Activated T-cell treated with anti-CD3 and anti-CD28 coated beads for 48 hours (primary cell): ENCODE results near the gene ARNT2.

Experiments used
- DNase-seq: peaks from one replicate; pipeline ENCODE4 v3.0.0-alpha.2; 2020; ENCODE audit warnings: low read depth

ARNT2 gene

GRCh38 chr15:80556694-80557367, 152.6 kb downstream of the ARNT2 start:
- DNase-seq = no peak

GRCh38 chr15:80557441-80558234, 153.5 kb downstream of the ARNT2 start:
- DNase-seq = no peak

DNA sequence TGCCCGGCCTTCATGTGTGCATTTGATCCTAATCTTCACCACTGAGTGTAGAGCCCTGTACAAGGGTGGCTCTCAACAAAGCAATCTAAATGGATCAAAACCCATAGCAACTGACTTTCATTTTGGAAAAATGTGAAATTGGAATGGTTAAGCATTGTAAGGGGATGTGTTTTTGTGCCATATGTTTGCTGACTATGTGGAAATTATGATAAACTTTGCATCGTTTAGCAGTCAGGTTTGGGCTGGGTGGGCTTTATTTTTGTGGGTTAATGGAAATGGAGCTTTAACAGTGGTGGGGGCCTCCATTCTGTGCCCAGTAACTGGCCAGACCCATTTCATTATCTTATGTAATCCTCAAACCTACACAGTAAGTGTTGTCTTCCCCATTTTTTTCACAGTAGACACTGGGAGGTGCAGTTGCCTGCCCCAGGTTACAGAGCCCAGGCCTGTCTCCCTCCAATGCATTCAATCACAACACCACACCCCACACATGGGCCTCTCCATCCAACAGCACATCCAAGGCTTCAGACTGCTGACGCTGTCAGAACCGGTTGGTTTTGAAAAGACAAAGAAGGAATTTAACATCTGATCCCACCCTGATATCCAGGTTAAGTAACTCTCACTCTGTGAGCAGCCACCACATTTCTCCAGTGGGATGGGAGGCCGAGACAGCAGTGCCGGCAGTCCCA, 154.6 kb downstream of the ARNT2 start:
- DNase-seq = no peak

DNA sequence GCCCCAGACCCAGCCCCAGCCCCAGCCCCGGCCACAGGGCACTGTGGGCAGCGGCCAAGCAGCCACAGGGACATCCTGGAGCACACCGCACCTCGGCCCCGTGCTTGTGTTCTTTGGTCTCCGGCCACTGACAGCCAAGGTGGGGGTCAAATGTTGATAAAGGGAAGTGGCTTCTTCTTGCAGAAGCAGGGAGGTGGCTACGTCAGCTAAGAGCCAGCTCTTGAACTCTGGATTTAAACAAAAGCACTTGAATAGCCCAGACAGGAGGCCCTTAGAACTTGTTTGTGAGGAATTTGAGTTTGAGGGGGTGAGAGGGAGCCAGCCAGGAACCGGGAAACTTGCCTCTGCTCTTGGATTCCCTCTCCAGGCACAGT, 155.1 kb downstream of the ARNT2 start:
- DNase-seq = no peak

GRCh38 chr15:80559761-80560160, 155.6 kb downstream of the ARNT2 start:
- no peak for DNase-seq

DNA sequence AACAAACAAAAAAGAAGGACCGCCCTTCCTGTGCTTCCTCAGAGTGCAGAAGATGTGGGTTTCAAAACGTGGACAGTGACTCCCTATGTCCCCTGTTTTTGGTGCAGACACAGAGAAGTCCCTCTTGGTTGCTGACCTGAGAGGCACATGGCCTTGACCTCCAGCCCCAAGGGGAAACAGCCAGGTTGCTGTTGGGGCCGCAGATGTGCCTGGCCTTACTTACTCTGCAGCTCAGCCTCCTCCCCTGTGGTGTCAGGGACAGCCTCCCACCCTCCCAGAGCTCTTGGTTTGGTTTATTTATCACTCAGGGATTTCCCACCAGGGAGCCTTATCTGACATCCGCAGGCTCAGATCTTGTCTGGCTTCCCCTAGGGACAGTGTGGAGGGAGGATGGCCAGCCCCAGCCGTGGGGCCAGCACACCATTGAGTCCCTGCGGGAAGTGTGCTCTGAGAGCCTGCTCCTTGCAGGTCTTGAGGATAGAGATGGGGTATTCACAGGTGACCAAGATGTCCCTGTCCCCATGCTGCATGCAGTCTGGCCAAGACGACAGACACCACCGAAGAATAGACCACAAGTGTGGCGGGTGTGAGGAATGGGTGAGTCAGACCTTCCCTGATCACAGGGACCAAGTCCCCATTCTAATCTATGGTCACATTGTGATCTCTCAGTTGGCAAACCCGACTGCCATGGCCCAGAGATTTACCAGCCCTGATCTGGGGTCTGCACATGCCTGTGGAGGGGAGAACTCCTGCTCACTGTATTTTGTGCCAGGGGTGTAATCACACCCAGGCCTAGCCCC, 156.6 kb downstream of the ARNT2 start:
- no peak for DNase-seq

DNA sequence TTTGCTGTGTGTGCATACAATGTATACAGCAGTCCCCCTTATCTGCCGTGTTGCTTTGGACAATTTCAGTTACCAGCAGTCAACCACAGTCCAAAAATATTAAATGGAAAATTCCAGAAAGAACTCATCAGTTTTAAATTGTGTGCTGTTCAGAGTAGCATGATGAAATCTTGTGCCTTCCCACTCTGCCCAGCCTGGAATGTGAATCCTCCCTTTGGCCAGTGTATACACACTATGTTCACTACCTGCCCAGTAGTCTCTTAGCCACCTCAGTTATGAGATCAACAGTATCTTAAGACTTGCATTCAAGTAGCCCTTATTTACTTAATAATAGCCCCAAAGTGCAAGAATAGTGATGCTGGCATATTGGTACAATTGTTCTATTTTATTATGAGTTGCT, 157.3 kb downstream of the ARNT2 start:
- DNase-seq = no peak

DNA sequence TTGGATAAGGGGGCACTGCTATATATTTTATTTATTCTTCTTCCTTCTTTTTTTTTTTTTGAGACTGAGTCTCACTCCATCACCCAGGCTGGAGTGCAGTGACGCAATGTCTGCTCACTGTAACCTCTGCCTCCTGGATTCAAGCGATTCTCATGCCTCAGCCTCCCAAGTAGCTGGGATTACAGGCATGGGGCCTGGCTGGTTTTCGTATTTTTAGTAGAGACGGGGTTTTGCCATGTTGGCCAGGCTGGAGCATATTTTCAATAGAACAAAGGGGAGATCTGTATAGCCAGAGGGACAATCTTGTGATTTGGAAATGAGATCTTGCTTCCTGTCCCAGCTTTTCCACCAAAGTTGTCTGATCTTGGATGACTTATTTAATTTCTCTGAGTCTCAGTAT, 157.9 kb downstream of the ARNT2 start:
- DNase-seq = no peak

- DNase-seq = no peak
These were observed 158.7 kb downstream of the ARNT2 start for GRCh38 chr15:80562846-80563245.

DNA sequence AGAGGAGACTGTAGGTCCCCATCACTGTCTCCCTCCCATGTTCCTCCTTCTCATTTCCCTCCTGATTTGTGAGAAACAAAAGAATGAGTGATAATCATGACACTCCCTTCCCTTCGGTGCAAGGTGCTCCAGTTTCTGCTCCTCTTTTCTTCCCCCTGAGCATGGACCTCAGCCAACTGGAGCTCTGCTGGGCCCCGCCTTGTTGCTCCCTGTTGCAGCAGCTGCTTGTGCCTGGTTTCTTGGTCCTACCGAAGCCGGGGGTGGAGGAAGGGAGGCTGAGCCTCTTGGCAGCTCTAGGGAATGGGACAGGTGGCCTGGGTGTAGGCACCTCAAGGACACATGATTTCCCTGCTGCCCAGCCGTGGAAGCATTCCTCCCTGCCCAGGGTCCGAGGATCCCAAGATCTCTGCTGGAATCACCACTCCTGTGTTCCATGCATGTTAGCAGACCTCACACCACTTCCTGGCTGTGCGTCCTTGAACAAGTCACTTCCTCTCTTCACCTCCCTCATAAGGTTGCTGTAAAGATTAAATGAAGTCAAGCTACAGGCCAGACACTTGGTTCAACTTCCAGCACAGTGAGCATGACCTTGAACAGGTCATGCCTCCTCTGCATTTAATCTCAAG, 159.3 kb downstream of the ARNT2 start:
- DNase-seq = no peak

GRCh38 chr15:80564056-80564455, 159.9 kb downstream of the ARNT2 start:
- no peak for DNase-seq

DNA sequence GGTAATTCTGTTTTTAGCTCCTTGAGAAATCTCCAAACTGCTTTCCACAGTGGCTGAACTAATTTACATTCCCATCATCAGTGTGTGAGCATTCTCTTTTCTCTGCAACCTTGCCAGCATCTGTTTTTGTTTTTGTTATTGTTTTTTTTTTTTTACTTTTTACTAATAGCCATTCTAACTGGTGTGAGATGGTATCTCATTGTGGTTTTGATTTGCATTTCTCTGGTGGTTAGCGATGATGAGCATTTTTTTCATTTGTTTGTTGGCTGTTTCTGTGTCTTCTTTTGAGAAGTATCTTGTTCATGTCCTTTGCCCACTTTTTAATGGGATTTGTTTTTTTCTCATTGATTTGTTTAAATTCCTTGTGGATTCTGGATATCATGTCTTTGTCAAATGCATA, 161.2 kb downstream of the ARNT2 start:
- DNase-seq = no peak

DNA sequence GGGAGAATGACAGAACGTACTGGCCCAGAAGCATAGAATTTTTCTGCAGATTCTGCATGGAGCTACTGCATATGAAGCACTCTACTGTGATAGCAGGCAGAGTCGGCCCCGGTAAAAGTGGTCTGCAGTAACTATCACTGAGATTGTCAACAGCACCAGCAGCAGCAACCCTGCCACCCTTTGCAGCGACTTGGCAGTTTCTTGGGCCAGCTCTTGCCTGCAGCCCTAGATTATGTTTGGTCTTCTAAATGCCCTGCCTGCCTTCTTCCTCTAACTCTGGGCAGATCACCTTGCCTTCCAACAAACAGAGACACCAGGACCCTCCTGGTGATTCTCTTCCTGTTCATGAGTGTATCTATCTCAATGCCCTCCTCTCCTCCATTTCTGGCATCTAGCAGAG, 161.8 kb downstream of the ARNT2 start:
- no peak for DNase-seq

DNA sequence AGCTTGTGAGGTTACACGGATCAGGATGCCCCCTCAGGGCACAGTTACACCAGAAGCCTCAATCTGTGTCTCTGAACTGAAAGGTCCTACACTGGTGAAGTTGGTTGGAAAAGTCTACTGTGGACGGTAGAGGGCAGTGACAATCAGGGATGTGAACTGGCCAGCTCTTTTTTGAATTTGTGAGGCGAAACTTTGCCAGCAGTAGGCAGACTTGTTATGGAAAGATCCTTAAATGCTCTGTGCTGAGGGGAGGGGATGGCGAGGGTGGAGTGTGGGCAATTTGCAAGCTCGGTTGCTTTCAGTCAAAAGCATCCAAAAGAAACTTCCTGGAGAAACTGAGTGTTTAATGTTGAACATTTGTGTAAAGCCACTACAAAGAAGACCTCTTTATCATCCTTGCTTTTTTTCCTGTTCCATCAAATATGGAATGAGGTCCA, 163.6 kb downstream of the ARNT2 start:
- DNase-seq = no peak

DNA sequence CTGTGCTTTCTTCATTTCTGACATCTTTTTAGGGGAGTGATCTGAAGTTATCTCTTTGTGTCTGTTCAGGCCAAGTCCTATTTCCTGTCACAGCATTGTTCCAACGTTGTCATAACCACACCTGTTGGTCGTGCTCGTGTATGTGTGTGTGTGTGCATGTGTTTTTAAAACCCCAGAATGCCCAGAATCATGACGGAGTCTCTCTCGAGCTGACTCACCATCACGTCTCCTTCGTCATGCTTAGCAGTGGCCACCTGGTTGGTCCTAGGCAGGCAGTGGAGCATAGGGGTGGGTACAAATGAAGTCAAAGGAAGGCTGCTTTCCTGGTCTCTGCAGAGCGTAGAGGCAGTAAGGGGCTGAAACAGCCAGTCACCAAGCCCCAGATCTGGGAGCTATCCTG, 164.1 kb downstream of the ARNT2 start:
- no peak for DNase-seq

GRCh38 chr15:80568876-80569605, 164.9 kb downstream of the ARNT2 start:
- DNase-seq = no peak

GRCh38 chr15:80569656-80570055, 165.5 kb downstream of the ARNT2 start:
- DNase-seq = no peak

DNA sequence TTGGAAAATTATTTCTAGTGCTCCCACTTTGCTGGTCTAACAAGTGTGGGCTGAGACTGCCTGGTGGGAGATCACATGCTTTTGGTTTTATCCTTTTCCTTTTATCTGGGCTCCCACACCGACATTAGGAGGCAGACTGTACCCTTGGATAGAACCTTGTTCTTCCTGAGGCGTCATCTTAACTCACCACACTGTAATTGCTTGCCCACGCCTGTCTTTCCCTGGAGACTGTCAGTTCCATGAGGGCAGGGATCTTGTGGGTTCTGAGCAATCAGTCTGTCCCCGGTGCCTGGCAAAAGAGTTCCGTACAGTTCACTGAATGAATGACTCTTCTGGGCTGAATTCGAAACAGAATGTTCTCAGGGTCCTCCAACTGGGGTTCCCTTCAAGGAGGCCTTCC, 166.4 kb downstream of the ARNT2 start:
- DNase-seq = no peak

DNA sequence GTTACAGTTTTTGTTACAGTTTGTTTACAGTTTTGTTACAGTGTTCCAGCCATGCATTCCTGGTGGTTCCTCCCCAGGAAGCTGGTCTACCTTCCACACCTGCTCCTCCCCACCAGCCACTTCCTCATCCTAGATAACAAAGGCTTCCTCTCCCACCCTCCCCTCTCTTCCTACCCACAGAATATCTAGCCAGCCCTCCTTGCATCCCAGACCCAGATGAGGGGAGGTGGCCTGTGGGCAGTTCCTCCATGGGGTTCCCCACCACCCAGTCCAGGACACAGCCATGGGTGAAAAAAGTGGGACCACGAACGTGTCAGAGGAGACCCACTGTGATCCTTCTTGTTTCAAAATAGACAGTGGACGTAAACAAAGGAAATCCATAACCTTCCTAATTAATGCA, 168.2 kb downstream of the ARNT2 start:
- no peak for DNase-seq

- DNase-seq = no peak
These were observed 169.4 kb downstream of the ARNT2 start for GRCh38 chr15:80573606-80574005.

DNA sequence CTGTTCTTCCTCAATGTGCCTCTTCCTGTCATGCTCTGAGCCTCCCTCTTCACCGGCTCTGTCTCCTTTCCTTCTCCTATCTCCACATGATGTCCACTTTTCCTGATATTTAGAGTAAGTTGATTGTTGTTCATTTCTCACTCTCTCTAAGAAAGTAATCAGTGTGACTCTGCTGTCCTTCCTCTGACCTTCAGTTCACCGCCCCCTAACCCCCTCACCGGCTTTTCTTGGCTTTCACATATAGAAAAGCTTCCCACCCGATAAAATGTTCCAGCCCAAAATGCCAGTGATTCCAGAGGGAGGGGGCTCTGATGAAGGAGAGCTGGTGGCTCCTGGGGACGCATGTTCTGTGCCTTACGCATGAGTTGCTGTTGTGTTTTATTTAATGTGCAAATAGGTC, 170.4 kb downstream of the ARNT2 start:
- DNase-seq = no peak
